ENCODE results near the gene SYNE3.

SYNE3 gene

GRCh38 chr14:95480109-95480886, 36.2 kb downstream of the SYNE3 start:
- H3K36me3 ChIP-seq (ENCODE audit: low read length) = no peaks in the 10 kb centered on the region
- H3F3A ChIP-seq (ENCODE audit: insufficient read depth) = no peaks in the 10 kb centered on the region
- no peak overlapping the region for H2AFZ ChIP-seq (ENCODE audit: low read depth, low read length, severe bottlenecking)
- H3K27me3 ChIP-seq (ENCODE audit: low read length) = no peaks in the 10 kb centered on the region
- H3K27ac ChIP-seq (ENCODE audit: low read depth, low read length) = no peak overlapping the region
- H3K9ac ChIP-seq (ENCODE audit: low read length) = no peak overlapping the region
- H3K4me3 ChIP-seq (ENCODE audit: insufficient read depth, low read length, poor library complexity, severe bottlenecking) = no peak overlapping the region
- no peaks in the 10 kb centered on the region for H3K79me2 ChIP-seq (ENCODE audit: insufficient read depth, low read length)
- H3K9me3 ChIP-seq (ENCODE audit: insufficient read depth, low read length) = no peaks in the 10 kb centered on the region
- no peak for TF ChIP-seq CTCF (IDR thresholded peaks at IDR 0.05; ENCODE audit: insufficient read depth, low read length, poor library complexity, severe bottlenecking)
- no peak for TF ChIP-seq EZH2phosphoT487 (conservative IDR thresholded peaks at IDR 0.05; ENCODE audit: low read length)
- no peaks in the 10 kb centered on the region for H4K20me1 ChIP-seq (ENCODE audit: low read depth, low read length)
- no peak overlapping the region for H3K4me2 ChIP-seq (ENCODE audit: low read depth, low read length, poor library complexity, severe bottlenecking)
- no peaks in the 10 kb centered on the region for H3K9me2 ChIP-seq (replicated peaks; ENCODE audit: insufficient read depth, low read length)

GRCh38 chr14:95479494-95479893, 37.0 kb downstream of the SYNE3 start:
- H3K27ac ChIP-seq (ENCODE audit: low read depth, low read length) = no peak overlapping the region
- no peak for TF ChIP-seq CTCF (IDR thresholded peaks at IDR 0.05; ENCODE audit: insufficient read depth, low read length, poor library complexity, severe bottlenecking)
- no peak for TF ChIP-seq EZH2phosphoT487 (conservative IDR thresholded peaks at IDR 0.05; ENCODE audit: low read length)
- no peaks in the 10 kb centered on the region for H3K9me2 ChIP-seq (replicated peaks; ENCODE audit: insufficient read depth, low read length)
- no peaks in the 10 kb centered on the region for H3K27me3 ChIP-seq (ENCODE audit: low read length)
- no peak overlapping the region for H3K4me2 ChIP-seq (ENCODE audit: low read depth, low read length, poor library complexity, severe bottlenecking)
- no peak overlapping the region for H3K9ac ChIP-seq (ENCODE audit: low read length)
- no peaks in the 10 kb centered on the region for H3K79me2 ChIP-seq (ENCODE audit: insufficient read depth, low read length)
- no peak overlapping the region for H2AFZ ChIP-seq (ENCODE audit: low read depth, low read length, severe bottlenecking)
- no peak overlapping the region for H3K4me3 ChIP-seq (ENCODE audit: insufficient read depth, low read length, poor library complexity, severe bottlenecking)
- no peaks in the 10 kb centered on the region for H3F3A ChIP-seq (ENCODE audit: insufficient read depth)
- no peaks in the 10 kb centered on the region for H3K9me3 ChIP-seq (ENCODE audit: insufficient read depth, low read length)
- H4K20me1 ChIP-seq (ENCODE audit: low read depth, low read length) = no peaks in the 10 kb centered on the region
- no peaks in the 10 kb centered on the region for H3K36me3 ChIP-seq (ENCODE audit: low read length)

GRCh38 chr14:95478818-95479217, 37.6 kb downstream of the SYNE3 start:
- H4K20me1 ChIP-seq (ENCODE audit: low read depth, low read length) = no peaks in the 10 kb centered on the region
- TF ChIP-seq CTCF (IDR thresholded peaks at IDR 0.05; ENCODE audit: insufficient read depth, low read length, poor library complexity, severe bottlenecking) = no peak
- no peak for TF ChIP-seq EZH2phosphoT487 (conservative IDR thresholded peaks at IDR 0.05; ENCODE audit: low read length)

More at GRCh38 chr14:95478818-95479217, 37.6 kb downstream of the SYNE3 start:
- H3K27me3 ChIP-seq (ENCODE audit: low read length) = no peaks in the 10 kb centered on the region
- H3K9ac ChIP-seq (ENCODE audit: low read length) = no peak overlapping the region
- H3K9me2 ChIP-seq (replicated peaks; ENCODE audit: insufficient read depth, low read length) = no peaks in the 10 kb centered on the region
- H3K4me2 ChIP-seq (ENCODE audit: low read depth, low read length, poor library complexity, severe bottlenecking) = no peak overlapping the region
- H3K9me3 ChIP-seq (ENCODE audit: insufficient read depth, low read length) = no peaks in the 10 kb centered on the region
- no peaks in the 10 kb centered on the region for H3K79me2 ChIP-seq (ENCODE audit: insufficient read depth, low read length)
- no peak overlapping the region for H3K27ac ChIP-seq (ENCODE audit: low read depth, low read length)
- H3F3A ChIP-seq (ENCODE audit: insufficient read depth) = no peaks in the 10 kb centered on the region
- no peaks in the 10 kb centered on the region for H3K36me3 ChIP-seq (ENCODE audit: low read length)
- H3K4me3 ChIP-seq (ENCODE audit: insufficient read depth, low read length, poor library complexity, severe bottlenecking) = no peak overlapping the region
- H2AFZ ChIP-seq (ENCODE audit: low read depth, low read length, severe bottlenecking) = no peak overlapping the region

Measured in SU-DHL-6 (cell line).